GM21737 (cell line): Measurements from ENCODE around the gene YBX3.

Experiments
- ATAC-seq: cut with Tn5 transposase; IDR thresholded peaks from one replicate; pipeline ENCODE4 v1.9.1; 2021; ENCODE audit warnings: mild to moderate bottlenecking, moderate library complexity; ENCODE audit not compliant: unreplicated experiment

The YBX3 gene

DNA sequence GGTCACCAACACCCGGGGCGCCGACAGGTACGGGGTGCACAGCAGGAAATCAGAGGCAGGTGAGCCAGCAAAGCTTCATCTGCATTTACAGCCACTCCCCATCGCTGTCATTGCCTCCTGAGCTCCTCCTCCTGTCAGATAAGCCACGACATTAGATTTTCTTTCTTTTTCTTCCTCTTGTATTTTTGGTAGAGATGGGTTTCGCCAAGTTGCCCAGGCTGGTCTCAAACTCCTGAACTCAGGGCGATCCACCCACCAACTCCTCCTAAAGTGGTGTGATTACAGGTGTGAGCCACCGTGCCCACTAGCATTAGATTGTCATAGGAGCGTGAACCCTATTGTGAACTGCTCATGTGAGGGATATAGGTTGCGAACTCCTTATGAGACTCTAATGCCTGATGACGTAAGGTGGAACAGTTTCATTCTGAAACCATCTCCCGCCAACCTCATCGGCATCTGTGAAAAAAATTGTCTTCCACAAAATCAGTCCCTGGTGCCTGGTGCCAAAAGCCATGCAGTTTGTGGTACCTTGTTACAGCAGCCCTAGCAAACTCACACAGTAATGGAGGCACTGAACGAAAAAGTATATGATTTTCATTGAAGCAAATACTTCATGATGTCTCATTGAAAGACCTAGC is 50.8 kb downstream of the YBX3 start:
- no peak for ATAC-seq

DNA sequence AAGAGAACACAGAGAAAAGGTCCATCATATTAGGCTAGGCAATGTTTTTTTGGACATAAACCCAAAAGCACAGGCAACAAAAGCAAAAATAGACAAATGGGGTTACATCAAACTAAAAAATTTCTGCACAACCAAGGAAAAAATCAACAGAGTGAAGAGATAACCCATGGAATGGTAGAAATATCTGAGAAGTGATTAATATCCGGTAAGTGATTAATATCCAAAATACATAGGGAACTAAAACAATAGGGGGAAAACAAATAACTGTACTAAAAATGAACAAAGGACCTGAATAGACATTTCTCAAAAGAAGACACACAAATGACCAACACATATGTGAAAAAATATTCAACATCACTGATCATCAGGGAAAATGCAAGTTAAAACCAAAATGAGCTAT is 53.6 kb downstream of the YBX3 start:
- no peak for ATAC-seq

DNA sequence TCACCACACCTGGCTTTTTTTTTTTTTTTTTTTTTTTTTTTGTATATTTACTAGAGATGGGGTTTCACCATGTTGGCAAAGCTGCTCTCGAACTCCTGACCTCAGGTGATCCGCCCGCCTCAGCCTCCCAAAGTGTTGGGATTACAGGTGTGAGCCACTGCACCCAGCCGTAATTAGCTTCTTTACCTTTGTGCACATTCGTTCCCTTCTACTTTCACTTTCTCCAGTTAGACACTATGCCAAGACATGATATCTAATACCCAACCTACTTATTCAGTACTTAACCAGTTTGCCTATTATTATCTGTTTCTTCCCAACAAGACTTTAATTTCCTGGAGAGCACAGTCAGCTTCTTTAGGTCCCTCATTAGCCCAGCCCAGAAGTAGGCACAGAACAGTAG is 54.6 kb downstream of the YBX3 start:
- ATAC-seq: no peak

DNA sequence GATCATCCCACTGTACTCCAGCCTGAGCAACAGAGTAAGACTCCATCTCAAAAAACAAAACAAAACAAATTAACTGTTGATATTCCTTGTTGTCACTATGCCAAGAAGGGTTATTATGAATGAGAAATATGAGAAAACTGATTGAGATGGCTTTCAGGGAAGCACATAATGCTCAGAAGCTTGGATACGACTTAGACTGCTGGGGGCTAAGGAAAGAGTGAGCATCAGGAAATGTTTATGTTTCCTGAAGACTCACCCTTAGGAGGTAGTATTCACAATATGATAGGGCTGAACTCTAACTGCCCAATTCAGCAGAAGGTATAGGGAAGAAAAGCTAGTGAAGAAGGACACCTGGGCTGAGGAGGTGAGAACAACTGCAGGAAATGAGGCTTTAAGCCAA is 55.5 kb downstream of the YBX3 start:
- ATAC-seq: no peak

DNA sequence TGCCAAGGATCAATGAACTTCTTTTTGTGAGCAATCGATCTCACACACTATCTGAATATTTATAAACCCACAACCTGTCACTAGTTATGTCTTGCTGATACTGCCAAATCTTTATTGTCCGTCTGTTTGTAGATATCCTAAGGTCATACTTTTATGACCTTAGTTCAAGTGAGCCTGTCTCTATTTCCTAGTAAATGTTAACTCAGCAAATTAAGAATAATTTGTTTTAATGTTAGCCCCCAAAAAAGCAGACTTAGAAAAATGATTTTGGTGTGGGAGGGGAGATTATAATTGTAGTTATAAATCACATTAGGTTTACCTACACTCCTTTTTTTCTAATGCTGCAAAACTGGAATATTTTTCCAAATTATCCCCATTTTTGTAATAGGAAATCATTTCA is 58.6 kb downstream of the YBX3 start:
- no peak for ATAC-seq

DNA sequence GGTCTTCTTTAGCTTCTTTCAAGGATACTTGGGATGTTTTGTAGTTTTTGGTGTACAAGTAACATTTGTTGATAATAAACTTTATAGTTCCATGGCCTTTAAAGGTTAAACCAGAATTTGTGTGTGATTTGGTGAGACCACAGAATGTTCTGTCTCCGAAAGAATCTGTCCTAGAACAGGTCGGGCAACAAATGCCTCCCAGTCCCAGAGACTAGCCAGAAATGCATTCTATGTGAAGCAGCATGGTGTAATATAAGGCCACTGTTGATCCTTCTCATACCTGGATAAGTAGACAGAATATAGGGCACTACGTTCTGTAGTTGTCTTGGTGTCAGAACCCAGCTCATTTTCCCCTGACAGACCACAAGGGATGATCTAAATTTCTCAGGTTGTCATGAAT is 59.3 kb downstream of the YBX3 start:
- no peak for ATAC-seq

DNA sequence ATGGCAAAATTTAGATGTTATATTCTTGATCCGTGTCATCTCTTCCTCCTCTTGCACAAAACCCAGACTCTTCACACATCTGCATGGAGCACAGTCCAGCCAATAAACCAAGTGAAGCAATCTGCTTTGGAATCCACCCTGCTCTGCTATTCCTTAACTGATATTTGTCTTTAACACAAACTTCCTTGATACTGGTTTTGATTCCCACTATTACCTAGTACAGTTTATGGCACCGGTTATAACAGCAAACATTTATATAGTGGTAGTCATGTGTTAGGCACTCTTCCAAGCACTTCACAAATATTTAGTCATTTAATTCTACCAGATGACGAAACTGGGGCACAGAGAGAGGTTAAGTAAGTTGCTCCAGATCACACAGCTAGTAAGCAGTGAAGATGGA is 61.8 kb downstream of the YBX3 start:
- no peak for ATAC-seq

DNA sequence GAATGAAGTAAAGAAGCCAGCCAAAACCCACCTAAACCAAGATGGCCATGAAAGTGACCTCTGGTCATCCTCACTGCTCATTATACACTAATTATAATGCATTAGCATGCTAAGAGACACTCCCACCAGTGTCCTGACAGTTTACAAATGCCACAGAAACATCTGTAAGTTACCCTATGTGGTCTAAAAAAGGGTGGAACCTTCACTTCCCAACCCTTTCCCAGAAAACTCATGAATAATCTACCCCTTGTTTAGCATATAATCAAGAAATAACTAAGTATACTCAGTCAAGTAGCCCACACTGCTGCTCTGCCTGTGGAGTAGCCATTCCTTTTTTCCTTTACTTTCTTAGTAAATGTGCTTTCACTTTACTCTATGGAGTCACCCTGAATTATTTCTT is 69.1 kb downstream of the YBX3 start:
- no peak for ATAC-seq

DNA sequence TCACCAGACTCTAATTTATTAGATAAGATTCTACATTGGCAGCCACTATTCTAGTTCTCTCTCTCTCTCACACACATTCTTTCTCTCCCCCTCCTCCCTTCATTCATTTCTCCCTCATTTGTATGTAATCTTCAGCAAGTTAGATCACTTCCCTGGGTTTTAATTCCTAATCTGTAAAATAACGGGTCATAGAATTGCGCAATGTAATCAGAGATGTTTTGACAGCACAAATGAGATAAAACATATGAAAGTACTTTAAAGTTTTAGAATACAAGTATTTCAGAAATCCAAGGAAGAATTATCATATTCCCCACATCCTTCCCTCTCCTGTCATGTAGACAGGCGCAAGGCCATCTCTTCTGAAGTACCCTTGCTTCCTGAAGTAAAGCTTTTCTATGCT is 70.9 kb downstream of the YBX3 start:
- no peak for ATAC-seq
